NOMO-1 treated with dmso at 0.1 percent for 144 hours (cell line): ENCODE results near the gene SYNE2.
"Not testable (repeated sequence)": the region's sequence is repeated elsewhere in the genome, so short reads cannot be mapped to it uniquely, and the experiment has no call there.

Experiments
- DNase-seq: peaks from one replicate; lab custom pipeline; 2025; ENCODE audit not compliant: unreplicated experiment; lab: John Stamatoyannopoulos, UW

The SYNE2 gene

DNA sequence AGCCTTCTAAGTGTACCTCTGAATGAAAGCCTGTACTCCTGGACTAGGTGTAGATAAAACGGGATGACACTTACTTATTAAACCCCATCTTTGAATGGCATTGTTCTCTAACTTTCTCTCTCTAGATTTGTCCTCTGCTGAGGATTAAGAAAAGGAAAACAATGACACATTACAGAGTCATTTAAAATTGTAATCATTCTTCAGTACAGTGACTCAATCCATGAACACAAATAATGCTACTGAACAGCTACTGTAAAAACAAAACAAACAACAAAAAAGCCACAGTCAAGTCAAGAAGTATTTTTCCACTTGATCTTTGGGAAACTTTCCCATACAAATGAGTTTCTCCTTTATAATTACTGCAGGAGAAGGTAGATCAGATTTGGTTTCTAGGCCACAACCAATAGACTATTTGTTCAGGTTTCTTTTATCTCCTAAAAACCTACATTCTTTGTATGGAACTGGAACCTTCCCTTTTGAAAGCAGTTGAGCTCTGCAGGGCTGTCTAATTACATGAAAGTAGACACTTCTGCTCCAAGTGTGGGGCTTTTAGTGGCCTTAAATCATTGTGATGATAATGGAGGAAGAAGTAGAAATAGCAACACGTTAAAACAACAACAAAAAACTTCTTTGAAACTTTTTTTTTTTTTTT is 222.3 kb downstream of the SYNE2 start:
- DNase-seq: no peak

DNA sequence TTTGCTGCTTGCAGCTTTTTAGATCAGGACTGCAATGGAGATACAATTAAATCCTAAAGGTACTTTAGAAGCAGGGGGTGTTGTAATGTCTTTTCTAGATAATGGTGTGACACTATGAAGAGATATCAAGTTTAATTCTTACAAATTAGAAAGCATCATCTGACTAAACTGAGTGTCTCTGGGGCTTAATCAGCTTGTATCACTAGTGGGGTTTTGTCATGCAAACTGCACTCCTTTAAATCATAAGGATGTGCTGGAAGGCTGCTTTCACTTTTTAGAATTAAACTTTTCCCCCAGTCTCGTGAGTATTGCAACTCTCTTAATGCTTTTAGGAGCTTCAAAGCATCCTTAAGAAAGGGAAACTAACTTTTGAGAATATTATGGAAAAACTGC is 222.8 kb downstream of the SYNE2 start:
- DNase-seq: no peak

DNA sequence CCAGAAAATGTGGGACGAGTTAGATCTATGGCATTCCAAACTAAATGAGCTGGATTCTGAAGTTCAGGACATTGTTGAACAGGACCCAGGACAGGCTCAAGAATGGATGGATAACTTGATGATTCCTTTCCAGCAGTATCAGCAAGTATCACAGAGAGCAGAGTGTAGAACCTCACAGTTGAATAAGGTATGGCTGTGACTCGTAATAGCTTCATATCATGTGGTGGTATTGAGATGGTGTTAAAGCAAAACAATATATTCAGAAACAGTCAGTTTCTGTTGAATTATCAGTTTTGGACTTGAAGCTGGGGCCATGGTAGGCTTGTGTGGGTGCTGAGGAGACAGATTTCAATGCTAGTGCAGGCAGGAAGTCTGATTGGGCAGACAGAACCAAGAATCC is 227.6 kb downstream of the SYNE2 start:
- DNase-seq: no peak

- DNase-seq: no peak
Measured at GRCh38 chr14:64081174-64081746, 228.5 kb downstream of the SYNE2 start.

DNA sequence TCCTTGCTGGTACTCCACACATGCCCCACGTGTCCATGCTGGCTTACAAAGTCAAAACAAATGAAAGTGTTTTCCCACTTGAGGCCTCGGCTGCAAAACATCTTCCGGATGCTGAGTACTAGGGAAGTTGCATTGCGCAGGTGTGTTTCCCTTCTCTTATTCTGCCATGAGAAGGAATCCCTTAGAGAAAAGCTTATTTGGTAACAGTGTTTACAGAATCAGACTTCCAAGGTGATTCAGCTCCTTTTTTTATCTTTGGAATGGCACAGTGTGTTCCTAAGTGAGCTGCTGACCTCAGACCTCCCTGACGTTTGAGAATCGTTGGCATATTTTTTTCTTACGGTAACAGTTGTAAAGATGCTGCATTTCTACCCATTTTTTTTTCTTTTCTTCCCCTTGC is 230.0 kb downstream of the SYNE2 start:
- no peak for DNase-seq

DNA sequence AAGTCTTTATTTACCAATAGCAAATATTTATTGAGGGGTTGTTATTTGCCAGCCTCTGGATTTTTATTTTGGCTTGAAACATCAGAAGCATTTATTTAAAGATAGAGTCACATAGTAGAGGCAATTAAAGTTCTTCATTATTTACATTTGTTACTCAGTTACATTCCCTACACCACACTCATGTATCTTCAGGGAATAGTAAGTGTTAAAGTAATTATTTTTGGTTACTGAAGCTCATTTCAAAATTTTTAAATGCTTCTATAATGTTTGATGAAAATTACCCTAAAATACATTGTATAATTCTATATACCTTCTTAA is 235.8 kb downstream of the SYNE2 start:
- no peak for DNase-seq

- no peak for DNase-seq
Measured at GRCh38 chr14:64089920-64090319, 237.1 kb downstream of the SYNE2 start.

DNA sequence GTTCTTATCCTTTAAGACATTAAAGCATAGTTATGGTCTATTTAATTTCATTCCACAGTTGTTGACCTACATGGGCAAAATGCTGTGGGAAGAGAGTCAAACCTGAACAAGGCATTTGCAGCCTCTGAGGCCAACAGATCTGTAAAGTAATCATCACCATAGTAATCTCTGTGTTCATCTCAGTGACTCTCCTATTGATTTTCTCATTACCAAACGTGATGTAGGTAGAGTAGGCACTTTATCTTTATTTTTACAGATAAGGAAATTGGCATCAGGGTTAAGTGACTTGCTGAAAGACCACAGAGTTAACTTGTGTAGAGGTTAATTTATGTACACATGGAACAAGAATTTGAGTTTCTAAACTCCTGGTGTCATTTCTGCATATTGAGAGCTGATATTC is 238.4 kb downstream of the SYNE2 start:
- no peak for DNase-seq

DNA sequence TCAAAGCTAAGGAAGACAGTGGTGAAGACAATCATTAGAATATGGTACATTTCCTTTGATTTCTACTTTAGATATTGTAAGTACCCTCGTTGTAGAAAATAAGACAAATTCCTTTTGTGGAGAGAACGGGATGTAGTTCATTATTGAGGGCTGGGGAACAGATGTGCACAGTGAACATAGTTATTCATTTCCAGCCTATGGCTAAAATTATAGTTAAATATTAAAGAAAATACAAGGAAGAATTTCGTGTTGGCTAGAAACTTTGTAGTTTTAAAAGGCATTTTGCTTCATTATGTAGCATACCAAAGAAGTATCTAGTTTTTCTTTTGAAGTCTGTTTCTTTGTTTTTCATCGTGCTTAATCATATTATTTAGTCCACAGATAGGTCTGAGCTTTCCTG is 239.5 kb downstream of the SYNE2 start:
- no peak for DNase-seq

- no peak for DNase-seq
Measured at GRCh38 chr14:64092940-64093339, 240.1 kb downstream of the SYNE2 start.

- DNase-seq: no peak
Measured at GRCh38 chr14:64095620-64096019, 242.8 kb downstream of the SYNE2 start.

- DNase-seq: no peak
Measured at GRCh38 chr14:64098120-64098519, 245.3 kb downstream of the SYNE2 start.

GRCh38 chr14:64107438-64107837 is 254.6 kb downstream of the SYNE2 start:
- DNase-seq: no peak

- DNase-seq: no peak
Measured at GRCh38 chr14:64109819-64110554, 257.2 kb downstream of the SYNE2 start.

DNA sequence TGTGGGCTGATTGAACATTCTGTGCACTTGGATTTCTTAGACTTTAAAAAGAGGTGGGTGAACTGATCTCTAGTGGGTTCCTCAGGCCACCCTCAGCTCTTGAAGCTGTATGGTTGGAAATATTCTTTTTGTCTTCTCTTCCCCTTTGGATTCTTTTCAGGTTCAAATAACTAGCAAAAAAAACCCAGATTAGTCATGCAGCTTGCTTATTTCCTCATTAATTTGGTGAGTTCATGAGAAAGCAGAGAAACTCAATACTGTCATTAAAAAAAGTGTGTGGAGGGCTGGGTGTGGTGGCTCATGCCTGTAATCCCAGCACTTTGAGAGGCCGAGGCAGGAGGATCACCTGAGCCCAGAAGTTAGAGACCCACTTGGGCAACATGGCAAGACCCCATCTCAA is 258.0 kb downstream of the SYNE2 start:
- no peak for DNase-seq

- DNase-seq: no peak
Measured at GRCh38 chr14:64112867-64113678, 260.3 kb downstream of the SYNE2 start.

- no peak for DNase-seq
Measured at GRCh38 chr14:64114166-64114565, 261.4 kb downstream of the SYNE2 start.

- DNase-seq: no peak
Measured at GRCh38 chr14:64114796-64115195, 262.0 kb downstream of the SYNE2 start.

- no peak for DNase-seq
Measured at GRCh38 chr14:64115401-64115800, 262.6 kb downstream of the SYNE2 start.

GRCh38 chr14:64117671-64118402 is 265.0 kb downstream of the SYNE2 start:
- no peak for DNase-seq

DNA sequence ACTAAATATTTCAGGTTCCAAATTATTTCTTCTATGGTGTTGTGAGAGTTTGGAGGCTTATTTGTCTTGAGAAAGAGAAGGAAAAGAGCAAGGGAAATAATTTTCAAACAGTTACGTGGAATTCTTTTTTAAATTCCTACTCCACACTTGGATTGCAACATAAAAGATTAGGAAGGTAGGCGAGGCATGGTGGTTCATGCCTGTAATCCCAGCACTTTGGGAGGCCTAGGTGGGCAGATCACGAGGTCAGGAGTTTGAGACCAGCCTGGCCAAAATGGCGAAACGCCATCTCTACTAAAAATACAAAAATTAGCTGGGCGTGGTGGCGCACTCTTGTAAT is 265.6 kb downstream of the SYNE2 start:
- not testable (repeated sequence) for DNase-seq
